Skin of body (tissue), 2 donors: Measurements from ENCODE around the gene OR4K5. TPM values are rescaled to one million over a fixed set of nuclear protein-coding genes. Genes with fewer than 3 reads are reported as not detected.
"Not testable (repeated sequence)": the region's sequence is repeated elsewhere in the genome, so short reads cannot be mapped to it uniquely, and the experiment has no call there.

Source experiments
- DNase-seq: peaks from one replicate; lab custom pipeline; 2025; lab: John Stamatoyannopoulos, UW
- total RNA-seq: library from RNA; depleted of rRNA; stranded (reverse); fragments of >200 nt; gene quantifications from one replicate; pipeline ENCODE4 v1.2.3, GENCODE V29; 2014

Gene OR4K5
- total RNA-seq: not detected

- DNase-seq: no peak
Measured at GRCh38 chr14:19920021-19920657, at the start of gene OR4K5. Gene OR4K5, plus strand, starts transcription at chr14:19920607. Its CDS starts 0 bp downstream, at chr14:19920607.

GRCh38 chr14:19873178-19873577, 47.2 kb upstream of the OR4K5 start:
- DNase-seq: no peak

GRCh38 chr14:19874842-19875241, 45.6 kb upstream of the OR4K5 start, which contains the start of gene OR4K2:
Gene OR4K2, plus strand, starts transcription at chr14:19875142. Its CDS starts 1,126 bp downstream, at chr14:19876268.
- DNase-seq: no peak

- no peak for DNase-seq
Measured at GRCh38 chr14:19878029-19878642, 42.3 kb upstream of the OR4K5 start.

GRCh38 chr14:19895282-19895681, 25.1 kb upstream of the OR4K5 start:
- DNase-seq: no peak

- no peak for DNase-seq
Measured at GRCh38 chr14:19900999-19901398, 19.4 kb upstream of the OR4K5 start.

- DNase-seq: no peak
Measured at GRCh38 chr14:19902409-19902808, 18.0 kb upstream of the OR4K5 start.

GRCh38 chr14:19906665-19907064, 13.7 kb upstream of the OR4K5 start:
- no peak for DNase-seq

- DNase-seq: no peak
Measured at GRCh38 chr14:19911114-19911513, 9.3 kb upstream of the OR4K5 start.

- no peak for DNase-seq
Measured at GRCh38 chr14:19917243-19917642, 3.2 kb upstream of the OR4K5 start.

- no peak for DNase-seq
Measured at GRCh38 chr14:19917955-19918518, 2.4 kb upstream of the OR4K5 start.

- no peak for DNase-seq
Measured at GRCh38 chr14:19918553-19919264, 1.7 kb upstream of the OR4K5 start.

- no peak for DNase-seq
Measured at GRCh38 chr14:19930617-19931016, 10.2 kb downstream of the OR4K5 start, which contains the start of gene OR4K1. Gene OR4K1, plus strand, starts transcription at chr14:19930917. Its CDS starts 4,750 bp downstream, at chr14:19935667.

GRCh38 chr14:19941668-19942067, 21.3 kb downstream of the OR4K5 start:
- DNase-seq: no peak

- DNase-seq: no peak
Measured at GRCh38 chr14:19947413-19948090, 27.1 kb downstream of the OR4K5 start.

GRCh38 chr14:19949218-19949617, 28.8 kb downstream of the OR4K5 start:
- no peak for DNase-seq

- DNase-seq: not testable (repeated sequence)
Measured at GRCh38 chr14:19969735-19970134, 49.3 kb downstream of the OR4K5 start.
